DOHH2 (cell line): ENCODE measurements around the gene ANXA9.
A peak's percentile ranks its signal among the peaks of the same experiment; 100 is the strongest.

Experiments used
- H3F3A ChIP-seq: fragments of 200-600 bp; sonication (generic), shearing (Covaris generic); 2 replicates; pipeline ENCODE4 v1.6.0; 2016; ENCODE audit warnings: antibody characterized with exemption, mild to moderate bottlenecking; ENCODE audit not compliant: control insufficient read depth, insufficient read depth
- H3K27ac ChIP-seq: fragments of 200-600 bp; sonication (generic); 2 replicates; pipeline ENCODE4 v1.5.1; 2014; ENCODE audit warnings: low read depth, mild to moderate bottlenecking, low read length, moderate library complexity
- H3K27me3 ChIP-seq: fragments of 200-600 bp; sonication (generic); 2 replicates; pipeline ENCODE4 v1.6.1; 2014; ENCODE audit warnings: mild to moderate bottlenecking, low read length, mixed read lengths; ENCODE audit not compliant: control insufficient read depth
- H3K36me3 ChIP-seq: fragments of 200-600 bp; sonication (generic); 2 replicates; pipeline ENCODE4 v1.6.1; 2014; ENCODE audit warnings: mild to moderate bottlenecking, low read length, moderate library complexity, mixed read lengths; ENCODE audit not compliant: control insufficient read depth
- H3K4me1 ChIP-seq: fragments of 200-600 bp; sonication (generic); 2 replicates; pipeline ENCODE4 v1.6.1; 2014; ENCODE audit warnings: mild to moderate bottlenecking, low read length, mixed read lengths; ENCODE audit not compliant: control insufficient read depth
- H3K4me2 ChIP-seq: fragments of 200-600 bp; sonication (generic); 2 replicates; pipeline ENCODE4 v1.6.0; 2014; ENCODE audit warnings: mild to moderate bottlenecking, low read length, moderate library complexity
- H3K4me3 ChIP-seq: fragments of 200-600 bp; sonication (generic); 2 replicates; pipeline ENCODE4 v1.5.1; 2014; ENCODE audit warnings: mild to moderate bottlenecking, low read length, mixed read lengths
- H3K79me2 ChIP-seq: fragments of 200-600 bp; sonication (generic); 2 replicates; pipeline ENCODE4 v1.6.1; 2014; ENCODE audit warnings: mild to moderate bottlenecking, low read length, mixed read lengths; ENCODE audit not compliant: control insufficient read depth
- H3K9me2 ChIP-seq: fragments of 200-600 bp; sonication (generic); replicated peaks from 2 replicates; pipeline ENCODE4 v1.6.1; 2014; ENCODE audit warnings: mild to moderate bottlenecking, low read length, mixed read lengths; ENCODE audit not compliant: control insufficient read depth
- H3K9me3 ChIP-seq: fragments of 200-600 bp; sonication (generic); 2 replicates; pipeline ENCODE4 v1.6.1; 2014; ENCODE audit warnings: antibody characterized with exemption, low read length, mixed read lengths; ENCODE audit not compliant: control insufficient read depth, insufficient read depth
- H4K20me1 ChIP-seq: fragments of 200-600 bp; sonication (generic); 2 replicates; pipeline ENCODE4 v1.6.0; 2014; ENCODE audit warnings: low read depth, mild to moderate bottlenecking, antibody characterized with exemption, low read length, moderate library complexity; ENCODE audit not compliant: control insufficient read depth, insufficient read depth
- CTCF ChIP-seq: fragments of 200-600 bp; sonication (generic); IDR thresholded peaks from one replicate; pipeline ENCODE4 v1.5.1; 2014; ENCODE audit warnings: antibody characterized with exemption, mild to moderate bottlenecking, low read depth, low read length; ENCODE audit not compliant: poor library complexity, severe bottlenecking
- EZH2phosphoT487 ChIP-seq: fragments of 200-600 bp; sonication (generic); IDR thresholded peaks from 2 replicates; pipeline ENCODE4 v1.6.1; 2017; ENCODE audit warnings: borderline replicate concordance, mild to moderate bottlenecking, antibody characterized with exemption, low read length, moderate library complexity, mixed read lengths

The ANXA9 gene

DNA sequence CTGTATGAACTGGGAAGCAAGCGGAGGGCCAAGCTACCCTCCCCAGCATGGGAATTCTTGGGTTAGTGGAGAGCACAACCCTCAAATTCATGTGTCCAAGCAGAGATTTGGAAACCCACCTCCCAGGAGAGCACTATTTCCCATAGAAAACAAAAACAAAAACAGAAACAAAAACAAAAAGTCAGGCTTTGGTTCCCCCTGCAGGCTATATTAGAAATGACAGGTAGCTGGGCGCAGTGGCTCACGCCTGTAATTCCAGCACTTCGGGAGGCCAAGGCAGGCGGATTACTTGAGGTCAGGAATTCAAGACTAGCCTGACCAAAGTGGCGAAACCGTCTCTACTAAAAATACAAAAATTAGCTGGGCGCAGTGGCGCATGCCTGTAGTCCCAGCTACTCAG lies 13.8 kb downstream of the ANXA9 start:
- H3K4me1 ChIP-seq = no peaks in the 10 kb centered on the region
- no peaks in the 10 kb centered on the region for H3K27me3 ChIP-seq
- H3K4me3 ChIP-seq = no peak overlapping the region
- TF ChIP-seq EZH2phosphoT487 (no peak), CTCF (peak; percentile 73)
- H3K79me2 ChIP-seq = no peaks in the 10 kb centered on the region
- H3K36me3 ChIP-seq = no peaks in the 10 kb centered on the region
- no peaks in the 10 kb centered on the region for H4K20me1 ChIP-seq
- H3K9me3 ChIP-seq = no peaks in the 10 kb centered on the region
- no peaks in the 10 kb centered on the region for H3K9me2 ChIP-seq
- no peaks in the 10 kb centered on the region for H3F3A ChIP-seq
- no peak overlapping the region for H3K27ac ChIP-seq
- no peak overlapping the region for H3K4me2 ChIP-seq

- no peak overlapping the region for H3K4me2 ChIP-seq
- H3F3A ChIP-seq = no peaks in the 10 kb centered on the region
- no peaks in the 10 kb centered on the region for H4K20me1 ChIP-seq
- H3K9me2 ChIP-seq = no peaks in the 10 kb centered on the region
- H3K4me1 ChIP-seq = no peaks in the 10 kb centered on the region
- no peaks in the 10 kb centered on the region for H3K79me2 ChIP-seq
- no peaks in the 10 kb centered on the region for H3K9me3 ChIP-seq
- no peaks in the 10 kb centered on the region for H3K36me3 ChIP-seq
- no peak overlapping the region for H3K27ac ChIP-seq
- no peak overlapping the region for H3K4me3 ChIP-seq
- no peaks in the 10 kb centered on the region for H3K27me3 ChIP-seq
- TF ChIP-seq CTCF (no peak), EZH2phosphoT487 (no peak)
Observed at GRCh38 chr1:150997126-150997872, 15.2 kb downstream of the ANXA9 start.

GRCh38 chr1:150997949-150998348 lies 15.9 kb downstream of the ANXA9 start:
- H3K27ac ChIP-seq = no peak overlapping the region
- H3F3A ChIP-seq = no peaks in the 10 kb centered on the region
- no peak overlapping the region for H3K4me2 ChIP-seq
- no peaks in the 10 kb centered on the region for H3K36me3 ChIP-seq
- H3K27me3 ChIP-seq = no peaks in the 10 kb centered on the region
- H3K9me2 ChIP-seq = no peaks in the 10 kb centered on the region
- H3K9me3 ChIP-seq = no peaks in the 10 kb centered on the region
- TF ChIP-seq EZH2phosphoT487 (no peak), CTCF (no peak)
- H3K4me1 ChIP-seq = peaks cover 3% of the 10 kb centered on the region
- H4K20me1 ChIP-seq = no peaks in the 10 kb centered on the region
- H3K4me3 ChIP-seq = no peak overlapping the region
- H3K79me2 ChIP-seq = no peaks in the 10 kb centered on the region
